ENCODE data around the gene ATP6V1E1.

ATP6V1E1 gene

DNA sequence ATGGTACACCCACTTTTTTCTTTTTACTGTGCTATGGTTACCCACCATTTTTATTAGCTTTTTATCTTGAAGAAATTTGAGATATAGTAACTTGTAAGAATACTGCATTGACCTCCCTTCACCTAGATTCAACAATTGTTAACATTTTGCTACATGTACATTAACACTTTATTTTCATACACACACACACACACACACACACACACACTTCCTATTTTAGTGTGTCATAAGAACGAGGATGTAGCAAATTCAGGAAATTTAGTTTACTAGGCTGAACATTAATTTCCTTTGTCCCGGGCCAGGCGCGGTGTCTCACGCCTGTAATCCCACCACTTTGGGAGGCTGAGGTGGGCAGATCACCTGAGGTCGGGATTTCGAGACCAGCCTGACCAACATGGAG is 1.1 kb upstream of the ATP6V1E1 start:
- peaks cover 3% of the 10 kb centered on the region for H3K36me3 ChIP-seq (replicated peaks)
- H3K27ac ChIP-seq = peak overlapping the region; percentile 95
- H3K27me3 ChIP-seq (replicated peaks) = no peaks in the 10 kb centered on the region
- no peak overlapping the region for H3K4me3 ChIP-seq (ENCODE audit: low read depth, low read length)
- DNase-seq = no peak
- TF ChIP-seq, protein P1, sequence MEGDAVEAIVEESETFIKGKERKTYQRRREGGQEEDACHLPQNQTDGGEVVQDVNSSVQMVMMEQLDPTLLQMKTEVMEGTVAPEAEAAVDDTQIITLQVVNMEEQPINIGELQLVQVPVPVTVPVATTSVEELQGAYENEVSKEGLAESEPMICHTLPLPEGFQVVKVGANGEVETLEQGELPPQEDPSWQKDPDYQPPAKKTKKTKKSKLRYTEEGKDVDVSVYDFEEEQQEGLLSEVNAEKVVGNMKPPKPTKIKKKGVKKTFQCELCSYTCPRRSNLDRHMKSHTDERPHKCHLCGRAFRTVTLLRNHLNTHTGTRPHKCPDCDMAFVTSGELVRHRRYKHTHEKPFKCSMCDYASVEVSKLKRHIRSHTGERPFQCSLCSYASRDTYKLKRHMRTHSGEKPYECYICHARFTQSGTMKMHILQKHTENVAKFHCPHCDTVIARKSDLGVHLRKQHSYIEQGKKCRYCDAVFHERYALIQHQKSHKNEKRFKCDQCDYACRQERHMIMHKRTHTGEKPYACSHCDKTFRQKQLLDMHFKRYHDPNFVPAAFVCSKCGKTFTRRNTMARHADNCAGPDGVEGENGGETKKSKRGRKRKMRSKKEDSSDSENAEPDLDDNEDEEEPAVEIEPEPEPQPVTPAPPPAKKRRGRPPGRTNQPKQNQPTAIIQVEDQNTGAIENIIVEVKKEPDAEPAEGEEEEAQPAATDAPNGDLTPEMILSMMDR (IDR thresholded peaks at IDR 0.05; ENCODE audit: low read depth, low read length, missing control alignments) = no peak
- in situ Hi-C loops (cut with HindIII; ENCODE audit: low pct_ligation_motif_present, low sequenced_read_pairs) = no loop called here

DNA sequence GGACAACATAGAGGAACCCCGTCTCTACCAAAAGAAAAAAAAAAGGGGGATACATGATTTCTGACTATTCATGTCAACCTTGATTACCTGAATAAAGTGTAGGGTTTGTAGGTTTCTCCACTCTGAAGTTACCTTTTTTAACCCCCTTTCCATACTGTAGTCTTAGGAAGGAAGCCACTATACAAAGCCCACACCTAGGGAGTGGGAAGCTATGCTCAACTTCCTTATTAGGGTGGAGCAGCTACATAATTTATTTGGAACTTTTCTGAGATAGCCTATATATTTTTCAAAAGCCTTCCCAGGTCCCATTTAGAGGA is 582 bp upstream of the ATP6V1E1 start:
- DNase-seq = no peak
- Histone ChIP-seq H3K27me3 (replicated peaks) (no peaks in the 10 kb centered on the region), H3K36me3 (replicated peaks) (peaks cover 3% of the 10 kb centered on the region), H3K27ac (peak overlapping the region; percentile 95), H3K4me3 (ENCODE audit: low read depth, low read length) (peak overlapping the region; percentile 100)
- TF ChIP-seq, protein P1 (IDR thresholded peaks at IDR 0.05; ENCODE audit: low read depth, low read length, missing control alignments) = no peak
- in situ Hi-C loops (cut with HindIII; ENCODE audit: low pct_ligation_motif_present, low sequenced_read_pairs) = no loop called here

DNA sequence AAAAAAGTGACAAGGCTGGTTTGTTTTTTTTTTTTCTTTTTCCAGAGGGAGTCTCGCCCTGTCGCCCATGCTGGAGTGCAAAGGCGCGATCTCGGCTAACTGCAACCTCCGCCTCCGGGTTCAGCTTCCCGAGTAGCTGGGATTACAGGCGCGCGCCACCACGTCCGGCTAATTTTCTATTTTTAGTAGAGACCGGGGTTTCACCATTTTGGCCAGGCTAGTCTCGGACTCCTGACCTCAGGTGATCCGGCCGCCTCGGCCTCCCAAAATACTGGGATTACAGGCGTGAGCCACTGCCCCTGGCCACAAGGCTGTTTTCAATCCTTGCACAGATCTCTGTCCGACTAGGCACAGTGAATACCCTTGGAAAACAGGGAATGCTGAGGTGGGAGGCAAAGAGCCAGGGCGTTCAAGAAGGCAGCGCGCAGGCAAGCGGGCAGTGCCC is 566 bp downstream of the ATP6V1E1 start:
- DNase-seq = no peak
- no peaks in the 10 kb centered on the region for H3K27me3 ChIP-seq (replicated peaks)
- peak overlapping the region; percentile 95 for H3K27ac ChIP-seq
- TF ChIP-seq, protein P1 (IDR thresholded peaks at IDR 0.05; ENCODE audit: low read depth, low read length, missing control alignments) = no peak
- peak overlapping the region; percentile 100 for H3K4me3 ChIP-seq (ENCODE audit: low read depth, low read length)
- in situ Hi-C loops (cut with HindIII; ENCODE audit: low pct_ligation_motif_present, low sequenced_read_pairs) = no loop called here
- H3K36me3 ChIP-seq (replicated peaks) = peaks cover 7% of the 10 kb centered on the region

DNA sequence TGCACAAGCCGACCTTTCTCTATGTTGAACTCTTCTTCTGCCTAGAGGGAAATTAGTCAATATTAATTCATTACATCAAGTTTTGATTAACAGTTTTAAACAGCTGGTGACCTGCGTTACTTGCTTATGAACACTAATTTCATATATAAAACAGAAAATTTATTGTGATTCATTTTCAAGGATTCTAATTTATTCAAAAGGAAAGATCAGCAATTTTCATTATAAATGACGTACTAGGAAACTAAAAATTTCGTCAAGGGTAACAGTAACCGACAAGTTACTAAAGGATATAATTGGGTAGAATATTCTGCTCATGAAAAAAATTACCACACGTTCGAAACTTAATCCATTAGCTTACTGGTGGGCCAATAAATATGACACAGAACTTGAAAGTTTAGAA is 15.3 kb downstream of the ATP6V1E1 start:
- Histone ChIP-seq H3K27me3 (replicated peaks) (no peaks in the 10 kb centered on the region), H3K27ac (no peak overlapping the region), H3K36me3 (replicated peaks) (peaks cover 46% of the 10 kb centered on the region), H3K4me3 (ENCODE audit: low read depth, low read length) (no peak overlapping the region)
- TF ChIP-seq, protein P1 (IDR thresholded peaks at IDR 0.05; ENCODE audit: low read depth, low read length, missing control alignments) = no peak
- in situ Hi-C loops (cut with HindIII; ENCODE audit: low pct_ligation_motif_present, low sequenced_read_pairs) = no loop called here
- no peak for DNase-seq

DNA sequence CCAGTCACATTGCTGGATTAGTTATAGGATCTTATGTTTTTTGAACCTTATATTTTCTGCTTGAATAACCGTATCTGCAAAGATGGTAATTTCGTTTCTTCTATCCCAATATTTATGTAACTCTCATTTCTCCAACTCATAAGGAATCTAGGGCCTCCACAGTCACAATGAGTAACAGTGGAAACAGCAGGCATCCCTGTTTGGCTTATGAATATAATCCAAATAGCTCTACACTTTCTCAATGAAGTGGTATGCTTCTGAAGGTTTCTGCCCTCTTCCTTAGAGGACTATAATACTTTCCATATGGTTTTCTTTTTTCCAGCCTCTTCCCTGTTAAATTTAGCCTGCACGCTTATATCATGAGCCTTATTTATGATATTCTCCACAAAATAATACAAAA is 16.5 kb downstream of the ATP6V1E1 start:
- in situ Hi-C loops (cut with HindIII; ENCODE audit: low pct_ligation_motif_present, low sequenced_read_pairs) = no loop called here
- TF ChIP-seq, protein P1 (IDR thresholded peaks at IDR 0.05; ENCODE audit: low read depth, low read length, missing control alignments) = no peak
- H3K36me3 ChIP-seq (replicated peaks) = peaks cover 55% of the 10 kb centered on the region
- DNase-seq = no peak
- H3K4me3 ChIP-seq (ENCODE audit: low read depth, low read length) = no peak overlapping the region
- H3K27ac ChIP-seq = no peak overlapping the region
- H3K27me3 ChIP-seq (replicated peaks) = no peaks in the 10 kb centered on the region

DNA sequence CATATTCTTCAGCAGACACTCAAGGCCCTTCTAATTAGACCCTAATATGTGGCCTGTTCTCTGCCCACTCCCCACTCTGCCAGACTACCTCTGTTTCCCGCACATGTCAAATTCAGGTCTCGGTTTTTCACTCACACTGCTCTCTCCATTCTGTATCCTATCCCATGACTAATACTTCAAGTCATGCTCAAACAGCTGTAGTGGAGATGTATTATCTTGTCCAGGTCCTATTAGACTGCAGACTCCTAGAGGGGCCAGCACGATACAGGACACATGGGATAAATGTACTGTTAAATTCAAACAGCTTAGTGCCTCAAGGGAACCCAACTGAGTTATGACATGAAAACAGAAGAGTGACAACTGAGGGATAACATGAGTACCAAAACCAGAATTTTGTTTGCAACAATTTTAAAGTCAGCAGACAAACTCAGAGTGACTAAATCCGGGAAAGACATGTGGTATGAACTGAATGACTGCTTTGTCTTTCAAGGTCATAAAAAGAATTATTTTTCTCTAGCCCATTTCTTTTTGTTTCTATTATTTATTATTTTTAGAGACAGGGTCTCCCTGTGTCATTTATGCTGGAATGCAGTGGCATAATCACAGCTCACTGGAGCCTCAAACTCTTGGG is 20.5 kb downstream of the ATP6V1E1 start:
- no peak overlapping the region for H3K27ac ChIP-seq
- TF ChIP-seq, protein P1 (IDR thresholded peaks at IDR 0.05; ENCODE audit: low read depth, low read length, missing control alignments) = no peak
- no peaks in the 10 kb centered on the region for H3K27me3 ChIP-seq (replicated peaks)
- in situ Hi-C loops (cut with HindIII; ENCODE audit: low pct_ligation_motif_present, low sequenced_read_pairs) = no loop called here
- peaks cover 47% of the 10 kb centered on the region for H3K36me3 ChIP-seq (replicated peaks)
- H3K4me3 ChIP-seq (ENCODE audit: low read depth, low read length) = no peak overlapping the region
- no peak for DNase-seq
